IMR-90 (cell line): ENCODE measurements around the gene APPL2.

Source experiments
- BHLHE40 ChIP-seq: fragments of 150-350 bp; IDR thresholded peaks from 2 replicates; pipeline ENCODE4 v1.6.1; 2016; ENCODE audit warnings: mild to moderate bottlenecking, low read depth, low read length
- CHD1 ChIP-seq: IDR thresholded peaks from 2 replicates; pipeline ENCODE4 v1.6.1; 2012; ENCODE audit warnings: low read depth, low read length, improper control_type of control experiment
- MXI1 ChIP-seq: IDR thresholded peaks from 2 replicates; pipeline ENCODE4 v1.6.1; 2012; ENCODE audit warnings: low read depth, mild to moderate bottlenecking, low read length, moderate library complexity, borderline replicate concordance
- POLR2A ChIP-seq: IDR thresholded peaks from 2 replicates; pipeline ENCODE4 v1.6.1; 2012; ENCODE audit warnings: mild to moderate bottlenecking, low read depth, low read length
- RAD21 ChIP-seq: IDR thresholded peaks from 2 replicates; pipeline ENCODE4 v1.6.1; 2012; ENCODE audit warnings: low read length, improper control_type of control experiment
- RFX5 ChIP-seq: IDR thresholded peaks from 2 replicates; pipeline ENCODE4 v1.8.0; 2012; ENCODE audit warnings: low read depth, mild to moderate bottlenecking, low read length, moderate library complexity
- TF ChIP-seq, protein P1 (sequence below): conservative IDR thresholded peaks from 2 replicates; pipeline ENCODE4 v1.5.1; 2012; ENCODE audit warnings: mild to moderate bottlenecking, low read depth, low read length, improper control_type of control experiment
- TF ChIP-seq, protein P2 (sequence below): fragments of 150-350 bp; IDR thresholded peaks from 2 replicates; pipeline ENCODE4 v1.6.1; 2017; ENCODE audit warnings: mild to moderate bottlenecking, antibody characterized with exemption, low read length, low read depth
- TF ChIP-seq, protein P3 (sequence below): fragments of 150-350 bp; IDR thresholded peaks from 2 replicates; pipeline ENCODE4 v1.6.1; 2016; ENCODE audit warnings: low read depth, mild to moderate bottlenecking, low read length, moderate library complexity, borderline replicate concordance

DNA sequence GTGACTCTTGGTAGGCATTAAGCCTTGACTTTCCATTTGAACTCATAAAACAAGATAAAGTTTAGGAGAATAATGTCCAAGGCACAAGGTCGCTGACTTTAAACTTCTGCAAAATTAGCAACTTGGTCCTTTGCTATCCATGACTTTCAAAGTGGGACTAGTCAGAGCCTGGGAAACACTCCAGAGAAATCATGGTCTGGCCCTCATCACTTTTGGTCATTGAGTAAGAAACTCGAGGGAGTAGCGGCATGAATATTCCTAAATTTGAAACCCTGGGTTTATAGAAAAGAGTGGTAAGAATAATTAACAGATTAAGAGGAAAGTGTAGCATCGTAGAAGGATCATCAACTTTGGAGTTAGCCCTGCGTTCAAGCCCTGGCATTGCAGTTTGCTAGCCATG, 16.9 kb upstream of the APPL2 start:
- TF ChIP-seq, protein P1, sequence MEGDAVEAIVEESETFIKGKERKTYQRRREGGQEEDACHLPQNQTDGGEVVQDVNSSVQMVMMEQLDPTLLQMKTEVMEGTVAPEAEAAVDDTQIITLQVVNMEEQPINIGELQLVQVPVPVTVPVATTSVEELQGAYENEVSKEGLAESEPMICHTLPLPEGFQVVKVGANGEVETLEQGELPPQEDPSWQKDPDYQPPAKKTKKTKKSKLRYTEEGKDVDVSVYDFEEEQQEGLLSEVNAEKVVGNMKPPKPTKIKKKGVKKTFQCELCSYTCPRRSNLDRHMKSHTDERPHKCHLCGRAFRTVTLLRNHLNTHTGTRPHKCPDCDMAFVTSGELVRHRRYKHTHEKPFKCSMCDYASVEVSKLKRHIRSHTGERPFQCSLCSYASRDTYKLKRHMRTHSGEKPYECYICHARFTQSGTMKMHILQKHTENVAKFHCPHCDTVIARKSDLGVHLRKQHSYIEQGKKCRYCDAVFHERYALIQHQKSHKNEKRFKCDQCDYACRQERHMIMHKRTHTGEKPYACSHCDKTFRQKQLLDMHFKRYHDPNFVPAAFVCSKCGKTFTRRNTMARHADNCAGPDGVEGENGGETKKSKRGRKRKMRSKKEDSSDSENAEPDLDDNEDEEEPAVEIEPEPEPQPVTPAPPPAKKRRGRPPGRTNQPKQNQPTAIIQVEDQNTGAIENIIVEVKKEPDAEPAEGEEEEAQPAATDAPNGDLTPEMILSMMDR, result no peak
- TF ChIP-seq RAD21 (no peak), CHD1 (no peak), RFX5 (no peak), POLR2A (no peak), BHLHE40 (no peak), MXI1 (no peak)
- TF ChIP-seq, protein P2, sequence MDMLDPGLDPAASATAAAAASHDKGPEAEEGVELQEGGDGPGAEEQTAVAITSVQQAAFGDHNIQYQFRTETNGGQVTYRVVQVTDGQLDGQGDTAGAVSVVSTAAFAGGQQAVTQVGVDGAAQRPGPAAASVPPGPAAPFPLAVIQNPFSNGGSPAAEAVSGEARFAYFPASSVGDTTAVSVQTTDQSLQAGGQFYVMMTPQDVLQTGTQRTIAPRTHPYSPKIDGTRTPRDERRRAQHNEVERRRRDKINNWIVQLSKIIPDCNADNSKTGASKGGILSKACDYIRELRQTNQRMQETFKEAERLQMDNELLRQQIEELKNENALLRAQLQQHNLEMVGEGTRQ, result no peak
- TF ChIP-seq, protein P3, sequence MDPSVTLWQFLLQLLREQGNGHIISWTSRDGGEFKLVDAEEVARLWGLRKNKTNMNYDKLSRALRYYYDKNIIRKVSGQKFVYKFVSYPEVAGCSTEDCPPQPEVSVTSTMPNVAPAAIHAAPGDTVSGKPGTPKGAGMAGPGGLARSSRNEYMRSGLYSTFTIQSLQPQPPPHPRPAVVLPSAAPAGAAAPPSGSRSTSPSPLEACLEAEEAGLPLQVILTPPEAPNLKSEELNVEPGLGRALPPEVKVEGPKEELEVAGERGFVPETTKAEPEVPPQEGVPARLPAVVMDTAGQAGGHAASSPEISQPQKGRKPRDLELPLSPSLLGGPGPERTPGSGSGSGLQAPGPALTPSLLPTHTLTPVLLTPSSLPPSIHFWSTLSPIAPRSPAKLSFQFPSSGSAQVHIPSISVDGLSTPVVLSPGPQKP, result no peak
